DLD1 (cell line): ENCODE data around the gene SMIM9.
"Not testable (repeated sequence)": the region's sequence is repeated elsewhere in the genome, so short reads cannot be mapped to it uniquely, and the experiment has no call there.

ENCODE experiments used
- in situ Hi-C: cut with HindIII; loops from 2 replicates; pipeline ENCODE4 v1.10.0; 2017; ENCODE audit warnings: low sequenced_read_pairs

Gene SMIM9

GRCh38 chrX:154816326-154816898, 18.1 kb downstream of the SMIM9 start:
- in situ Hi-C loops = not testable (repeated sequence)

- in situ Hi-C loops = no loop called here
These were observed 19.1 kb downstream of the SMIM9 start for GRCh38 chrX:154815274-154815818.

- in situ Hi-C loops = no loop called here
These were observed 20.7 kb downstream of the SMIM9 start for GRCh38 chrX:154813801-154814200.

DNA sequence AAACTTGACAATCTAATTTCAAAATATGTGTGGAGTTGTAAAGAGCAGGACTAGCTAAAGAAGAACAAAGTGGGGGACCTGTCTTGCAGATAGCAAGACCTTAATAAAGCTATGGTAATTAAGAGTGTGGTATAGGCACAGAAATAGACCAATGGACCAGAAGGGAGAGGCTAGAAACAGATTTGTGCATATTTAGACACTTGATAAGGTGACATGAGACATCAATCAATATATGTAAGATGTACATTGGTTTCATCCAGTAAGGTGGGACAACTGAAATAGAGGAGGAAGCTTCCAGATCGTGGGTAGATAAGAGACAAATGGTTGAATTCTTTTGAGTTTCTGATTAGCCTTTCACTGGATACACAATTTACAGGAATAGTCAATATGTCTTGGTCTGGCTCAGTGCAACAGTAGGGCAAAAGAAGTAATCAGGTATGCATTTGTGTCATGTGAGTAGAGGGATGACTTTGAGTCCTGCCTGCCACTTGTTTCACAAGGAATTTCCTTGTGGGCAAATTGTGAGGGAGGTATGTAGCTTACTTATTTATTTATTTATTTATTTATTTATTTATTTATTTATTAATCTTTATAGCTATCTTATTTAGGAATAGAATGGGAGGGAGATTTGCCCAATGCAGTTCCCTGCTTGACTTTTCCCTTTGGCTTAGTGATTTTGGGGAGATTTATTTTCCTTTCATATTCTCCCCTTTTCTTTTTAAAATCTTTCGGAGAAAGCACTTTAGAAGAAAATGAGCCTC, 21.9 kb downstream of the SMIM9 start:
- in situ Hi-C loops = no loop called here

DNA sequence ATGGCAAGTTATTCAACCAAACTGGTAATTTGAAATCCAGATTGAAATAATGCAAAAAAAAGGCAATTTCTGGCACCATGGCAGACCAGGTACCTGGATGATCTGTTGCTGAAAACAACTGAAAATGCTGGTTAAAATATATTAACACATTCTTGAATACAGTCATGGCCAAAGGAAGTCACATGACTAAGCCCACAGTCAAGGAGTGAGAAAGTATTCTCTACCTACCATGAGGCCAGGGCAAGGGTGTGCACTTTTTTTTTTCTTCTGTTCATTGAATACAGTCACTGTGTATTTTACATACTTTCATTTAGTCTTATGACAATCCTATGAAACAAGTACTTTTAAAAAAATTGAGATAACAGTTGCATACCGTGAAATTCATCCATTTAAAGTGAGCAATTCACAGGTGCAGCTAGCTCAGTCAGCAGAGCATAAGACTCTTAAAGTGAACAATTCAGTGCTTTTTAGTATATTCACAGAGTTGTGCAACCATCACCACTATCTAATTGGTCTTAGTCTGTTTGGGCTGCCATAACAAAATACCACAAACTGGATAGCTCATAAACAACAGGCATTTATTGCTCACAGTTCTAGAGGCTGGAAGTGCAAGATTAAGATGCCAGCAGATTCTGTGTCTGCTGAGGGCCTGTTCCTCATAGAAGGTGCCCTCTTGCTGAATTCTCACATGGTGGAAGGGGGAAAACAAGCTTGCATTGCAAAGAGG, 24.4 kb downstream of the SMIM9 start:
- in situ Hi-C loops = no loop called here

DNA sequence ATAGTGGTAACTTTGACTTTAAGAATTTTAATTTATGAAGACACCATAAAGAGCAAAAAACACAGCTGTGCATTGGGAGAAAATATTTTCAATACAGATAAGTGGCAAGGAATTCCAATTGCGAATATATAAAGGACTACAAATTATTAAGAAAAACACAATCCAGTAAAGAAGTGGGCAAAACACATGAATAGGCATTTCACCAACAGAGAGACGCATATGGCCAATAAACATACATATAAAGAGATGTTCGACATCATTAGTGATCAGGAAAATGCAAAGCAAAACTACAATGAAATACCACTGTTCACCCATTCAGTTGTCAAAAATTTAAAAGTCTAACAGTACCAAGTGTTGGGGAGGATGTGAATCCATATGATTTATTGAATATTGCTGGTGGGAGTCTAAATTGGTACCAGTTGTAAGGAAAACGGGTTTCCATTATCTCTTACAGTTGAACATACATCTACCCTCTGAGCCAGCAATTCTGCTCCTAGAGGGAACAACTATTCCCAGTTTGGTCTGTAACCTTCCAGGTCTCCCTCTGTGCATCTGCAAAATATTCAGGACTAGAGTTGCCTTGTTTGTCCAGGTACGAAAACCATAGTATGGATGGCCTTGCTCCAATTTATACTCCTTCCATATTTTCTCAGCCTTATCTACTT, 27.5 kb downstream of the SMIM9 start:
- in situ Hi-C loops = no loop called here

- in situ Hi-C loops = no loop called here
These were observed 28.8 kb downstream of the SMIM9 start for GRCh38 chrX:154805696-154806091.

DNA sequence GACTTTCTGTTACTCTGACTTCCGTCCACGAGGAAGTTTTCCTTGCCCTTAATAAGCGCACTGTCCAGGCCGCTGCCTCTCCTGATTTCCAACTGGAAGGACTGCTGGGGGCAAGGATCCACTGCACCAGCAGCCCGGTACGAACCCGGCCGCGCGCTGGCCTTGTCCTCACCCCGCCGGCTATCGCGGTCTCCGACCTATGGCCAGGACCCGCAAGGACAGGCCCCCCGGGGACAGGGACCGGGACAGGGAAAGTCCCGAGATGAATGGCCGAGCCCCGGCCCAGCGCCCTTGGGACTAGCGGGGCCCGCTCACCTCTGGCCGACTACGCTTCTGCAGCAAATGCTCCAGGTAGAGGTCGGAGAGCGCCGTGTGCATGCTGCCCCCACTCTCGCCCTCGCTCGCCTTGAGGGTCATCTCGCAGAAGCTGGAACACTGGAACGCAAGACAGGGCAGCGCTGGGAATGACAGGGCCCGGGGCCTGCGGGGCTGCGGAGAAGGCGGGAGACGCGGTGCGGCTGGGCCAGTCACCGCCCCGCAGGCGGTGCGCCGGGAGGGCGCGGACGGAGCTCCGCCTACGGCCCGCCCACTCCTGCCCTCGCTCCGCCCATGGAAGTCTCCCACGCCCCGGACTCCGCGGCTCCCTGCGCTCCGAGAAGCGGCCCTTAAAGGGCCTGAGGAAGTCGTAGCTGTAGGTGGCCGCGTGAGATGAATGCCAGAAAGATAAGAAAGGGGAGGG, 29.3 kb downstream of the SMIM9 start, which contains the start of gene MPP1:
MPP1 (minus strand) TSS at position 529 of the 739 bp plus-strand sequence; CDS start at position 417, 112 bp downstream.
- in situ Hi-C loops = no loop called here

- in situ Hi-C loops = no loop called here
These were observed 30.1 kb downstream of the SMIM9 start for GRCh38 chrX:154804261-154804956.

- in situ Hi-C loops = no loop called here
These were observed 31.5 kb downstream of the SMIM9 start for GRCh38 chrX:154802947-154803346.

DNA sequence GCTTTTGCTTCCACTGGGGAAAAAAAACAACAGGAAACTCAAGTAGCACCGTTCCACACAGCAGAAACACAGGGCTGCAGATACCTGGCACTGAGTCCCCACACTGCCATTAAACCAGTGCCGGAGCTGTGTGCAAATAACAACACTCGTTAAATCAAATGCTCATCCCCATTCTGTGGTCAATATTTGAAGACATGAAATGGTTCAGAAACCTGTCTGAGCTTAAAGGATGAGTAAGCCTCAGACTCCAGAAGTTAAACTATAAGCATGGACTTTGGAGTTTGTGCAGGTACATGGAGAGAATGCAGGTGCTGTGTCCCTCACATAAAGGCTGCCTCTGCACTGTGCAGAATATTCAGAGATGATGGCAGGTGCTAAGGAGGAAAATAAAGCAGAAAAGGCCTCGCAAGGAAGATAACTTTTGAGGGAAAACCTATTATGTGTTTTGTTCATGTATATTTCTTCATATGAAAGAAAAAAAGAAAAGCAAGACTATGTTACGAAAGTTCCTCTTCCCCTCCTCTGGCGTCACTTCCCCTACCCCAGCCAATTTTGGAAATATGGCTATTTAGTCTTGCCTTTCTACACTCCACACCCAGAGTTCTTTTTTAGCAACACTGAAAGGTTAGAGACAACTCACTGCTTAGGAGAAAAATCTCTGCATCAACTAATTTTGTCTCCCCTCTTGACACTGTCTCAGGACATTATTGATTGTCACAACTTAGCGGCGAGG, 33.8 kb downstream of the SMIM9 start:
- in situ Hi-C loops = no loop called here

DNA sequence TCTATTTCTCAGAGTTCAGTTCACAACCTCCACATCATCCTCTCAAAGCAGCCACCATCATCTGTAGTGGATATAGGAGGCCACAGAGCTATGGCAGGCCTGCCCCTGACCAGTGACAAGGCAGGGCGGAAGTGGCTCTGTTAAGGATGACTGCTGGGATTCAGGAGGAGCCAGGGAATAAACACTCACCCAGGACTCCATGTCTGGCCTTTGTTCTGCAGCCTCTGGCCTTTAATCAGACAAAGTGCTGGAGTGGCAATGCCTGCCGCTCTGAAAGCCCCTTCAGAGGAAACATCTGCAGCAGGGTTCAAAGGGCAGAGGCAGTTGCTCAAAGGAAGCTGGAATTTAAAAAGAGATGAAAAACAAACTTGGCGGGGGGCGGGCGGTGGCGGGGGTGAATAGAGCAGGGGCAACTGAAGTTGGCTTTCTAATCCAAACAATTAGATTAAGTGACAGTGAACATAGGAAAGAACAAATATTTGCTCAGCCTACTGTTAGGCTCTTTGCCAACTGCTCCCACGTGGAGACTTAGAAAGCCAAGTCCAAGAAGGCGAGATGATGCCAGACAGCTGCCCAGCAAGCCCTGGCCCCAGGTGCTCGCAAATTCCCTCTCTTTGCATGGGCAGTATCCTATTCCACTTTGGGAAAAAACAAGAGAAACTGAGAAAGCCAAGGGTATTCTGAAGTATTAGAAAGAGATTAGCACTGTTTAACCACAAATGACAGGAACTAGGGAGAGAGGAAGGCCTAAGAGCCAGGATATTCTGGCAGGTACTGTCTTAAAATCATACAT, 34.7 kb downstream of the SMIM9 start:
- in situ Hi-C loops = no loop called here

DNA sequence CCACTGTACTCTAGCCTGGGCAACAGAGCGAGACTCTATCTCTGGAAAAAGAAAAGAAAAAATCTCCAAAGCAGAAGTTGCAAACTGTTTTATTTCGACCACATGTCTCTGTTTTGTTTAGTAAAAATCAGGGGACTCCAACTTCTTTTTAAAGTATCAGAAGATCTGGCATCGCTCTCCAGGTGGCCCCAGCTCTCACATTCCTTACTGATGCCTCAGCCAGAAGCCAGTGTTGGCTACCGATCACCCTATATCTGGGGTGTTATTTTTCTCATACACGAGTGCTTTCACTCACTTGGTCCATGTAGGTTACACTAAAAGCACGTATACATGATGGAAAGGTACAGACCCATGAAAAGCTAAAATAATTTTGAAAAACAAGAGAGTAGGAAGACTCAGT, 37.5 kb downstream of the SMIM9 start:
- in situ Hi-C loops = no loop called here

GRCh38 chrX:154795016-154795415, 39.4 kb downstream of the SMIM9 start:
- in situ Hi-C loops = no loop called here

- in situ Hi-C loops = no loop called here
These were observed 41.2 kb downstream of the SMIM9 start for GRCh38 chrX:154793084-154793795.

GRCh38 chrX:154791939-154792338, 42.5 kb downstream of the SMIM9 start:
- in situ Hi-C loops = no loop called here

DNA sequence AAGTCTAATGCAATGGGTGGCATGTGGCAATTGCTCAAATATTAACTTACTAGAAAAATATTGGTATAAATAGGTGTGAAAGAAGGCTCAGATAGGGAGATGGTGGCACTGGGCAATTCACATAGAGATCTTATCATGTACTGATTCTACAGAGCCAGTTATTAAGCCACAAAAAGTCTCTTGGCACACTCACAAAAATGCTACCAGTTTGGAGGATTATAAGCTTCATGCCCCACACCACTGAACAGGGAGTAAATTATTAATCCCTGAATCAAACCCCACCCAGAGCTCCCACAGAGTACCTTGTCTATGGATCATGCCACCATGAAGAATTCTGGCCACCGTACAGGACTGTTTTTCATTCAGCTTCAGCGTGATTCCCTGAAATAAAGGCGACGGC, 43.0 kb downstream of the SMIM9 start:
- in situ Hi-C loops = no loop called here

- in situ Hi-C loops = no loop called here
These were observed 48.7 kb downstream of the SMIM9 start for GRCh38 chrX:154785716-154786115.
